HepG2 (cell line): ENCODE data around the gene CORO7. TPM values are rescaled to one million over a fixed set of nuclear protein-coding genes. Genes with fewer than 3 reads are reported as not detected.

ENCODE experiments used
- AGO1 ChIP-seq: fragments of 200-400 bp; formaldehyde crosslinking; IDR thresholded peaks from 2 replicates; pipeline ENCODE4 v1.6.1; 2017; ENCODE audit warnings: mild to moderate bottlenecking, low read depth, low read length, moderate library complexity; ENCODE audit not compliant: poor library complexity, severe bottlenecking
- CBX5 ChIP-seq: sonication (generic); formaldehyde crosslinking; IDR thresholded peaks from 2 replicates; pipeline ENCODE4 v1.4.0; 2020; ENCODE audit warnings: missing genetic modification reagents, borderline replicate concordance
- ZNF101 ChIP-seq: sonication (generic); formaldehyde crosslinking; IDR thresholded peaks from 2 replicates; pipeline ENCODE4 v1.4.0; 2020; ENCODE audit warnings: mild to moderate bottlenecking, low read depth, missing genetic modification reagents, borderline replicate concordance
- polyA plus RNA-seq, 8 experiments: library from polyadenylated mRNA; depleted of rRNA in 3 of 8; stranded (reverse) in 7 of 8; unstranded in 1 of 8; fragments of >200 nt; fragmentation: Illumina TruSeq in 4 of 8; extraction: Trizol in 4 of 8; gene quantifications; 2 replicates each; pipeline versions ENCODE4 v1.2.1 to v1.2.3, GENCODE V29; 2011 to 2016; ENCODE audit warnings: low read depth in 4 of 8, missing spikeins in 1 of 8, mixed read lengths in 1 of 8; ENCODE audit not compliant: insufficient read depth in 1 of 8
- total RNA-seq, 5 experiments: library from RNA; depleted of rRNA; stranded (reverse); fragments of >200 nt; fragmentation: Illumina TruSeq; extraction: Trizol; gene quantifications; 2 replicates each; pipeline ENCODE4 v1.2.3, GENCODE V29; 2016; ENCODE audit warnings: low read depth in 1 of 5
- TF ChIP-seq, protein P1 (sequence below): sonication (generic); formaldehyde crosslinking; IDR thresholded peaks from 2 replicates; pipeline ENCODE4 v1.4.0; 2020; ENCODE audit warnings: mild to moderate bottlenecking, missing genetic modification reagents, borderline replicate concordance
- TF ChIP-seq, protein P2 (sequence below): sonication (generic); formaldehyde crosslinking; IDR thresholded peaks from 2 replicates; pipeline ENCODE4 v1.5.0; 2020; ENCODE audit warnings: missing genetic modification reagents
- TF ChIP-seq, protein P3 (sequence below): sonication (generic); formaldehyde crosslinking; IDR thresholded peaks from 2 replicates; pipeline ENCODE4 v1.4.0; 2020; ENCODE audit warnings: missing genetic modification reagents, borderline replicate concordance
- TF ChIP-seq, protein P4 (sequence below): sonication (generic); formaldehyde crosslinking; IDR thresholded peaks from 2 replicates; pipeline ENCODE4 v1.5.1; 2020; ENCODE audit warnings: missing genetic modification reagents, mild to moderate bottlenecking, borderline replicate concordance
- TF ChIP-seq, protein P5 (sequence below): sonication (generic); formaldehyde crosslinking; IDR thresholded peaks from 2 replicates; pipeline ENCODE4 v1.5.1; 2020; ENCODE audit warnings: mild to moderate bottlenecking, missing genetic modification reagents, moderate library complexity
- TF ChIP-seq, protein P6 (sequence below): sonication (generic); formaldehyde crosslinking; IDR thresholded peaks from 2 replicates; pipeline ENCODE4 v1.5.0; 2020; ENCODE audit warnings: missing genetic modification reagents

Gene CORO7
- total and polyA plus RNA-seq, 2 of the 13 experiments (the other 11 are each of a cell fraction or from before 2014, with no cell fraction given): 9.9 to 14.3 TPM

DNA sequence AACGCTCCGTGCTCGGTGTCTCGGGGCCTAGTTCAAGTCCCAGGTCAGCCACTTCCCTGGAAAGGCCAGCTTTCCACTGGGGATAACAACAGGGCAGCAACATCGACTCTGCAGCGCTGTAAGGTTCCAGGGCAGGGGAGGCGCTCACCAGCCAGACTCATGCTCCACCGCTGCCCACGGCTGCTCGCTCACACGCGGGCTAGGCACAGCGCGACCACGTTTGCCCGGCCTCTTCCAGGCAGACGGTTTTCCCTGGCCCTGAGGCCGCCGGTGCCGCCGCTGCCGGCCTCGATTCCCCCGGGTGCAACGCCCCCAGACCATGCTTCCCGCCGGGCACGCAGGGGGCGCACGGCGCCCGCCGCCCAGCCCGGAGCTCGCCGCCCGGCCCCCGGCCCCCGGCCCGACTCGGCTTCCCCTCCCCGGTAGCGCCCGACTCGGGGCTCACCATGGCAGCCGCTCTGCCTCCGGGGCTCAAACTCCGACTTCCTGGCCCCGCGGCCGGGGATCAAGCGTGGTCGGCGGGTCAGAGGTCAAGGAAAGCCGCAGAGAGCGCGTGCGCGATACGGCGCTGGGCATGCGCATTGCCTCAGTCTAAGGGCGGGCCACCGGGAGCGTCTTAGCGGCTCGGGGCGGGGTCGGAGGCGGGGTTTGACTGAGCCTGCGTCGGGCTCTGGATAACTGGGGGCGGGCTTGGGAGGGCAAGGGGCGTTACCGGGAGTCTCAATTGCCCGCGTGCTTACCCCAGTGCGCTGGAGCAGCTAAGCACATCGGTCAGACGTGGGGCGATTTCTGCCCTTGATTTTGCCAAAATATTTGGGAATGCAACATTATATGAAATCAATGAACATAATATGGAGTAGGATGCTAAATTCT is 65.4 kb downstream of the CORO7 start, which contains the start of gene PAM16 (continued):
- TF ChIP-seq, protein P1, sequence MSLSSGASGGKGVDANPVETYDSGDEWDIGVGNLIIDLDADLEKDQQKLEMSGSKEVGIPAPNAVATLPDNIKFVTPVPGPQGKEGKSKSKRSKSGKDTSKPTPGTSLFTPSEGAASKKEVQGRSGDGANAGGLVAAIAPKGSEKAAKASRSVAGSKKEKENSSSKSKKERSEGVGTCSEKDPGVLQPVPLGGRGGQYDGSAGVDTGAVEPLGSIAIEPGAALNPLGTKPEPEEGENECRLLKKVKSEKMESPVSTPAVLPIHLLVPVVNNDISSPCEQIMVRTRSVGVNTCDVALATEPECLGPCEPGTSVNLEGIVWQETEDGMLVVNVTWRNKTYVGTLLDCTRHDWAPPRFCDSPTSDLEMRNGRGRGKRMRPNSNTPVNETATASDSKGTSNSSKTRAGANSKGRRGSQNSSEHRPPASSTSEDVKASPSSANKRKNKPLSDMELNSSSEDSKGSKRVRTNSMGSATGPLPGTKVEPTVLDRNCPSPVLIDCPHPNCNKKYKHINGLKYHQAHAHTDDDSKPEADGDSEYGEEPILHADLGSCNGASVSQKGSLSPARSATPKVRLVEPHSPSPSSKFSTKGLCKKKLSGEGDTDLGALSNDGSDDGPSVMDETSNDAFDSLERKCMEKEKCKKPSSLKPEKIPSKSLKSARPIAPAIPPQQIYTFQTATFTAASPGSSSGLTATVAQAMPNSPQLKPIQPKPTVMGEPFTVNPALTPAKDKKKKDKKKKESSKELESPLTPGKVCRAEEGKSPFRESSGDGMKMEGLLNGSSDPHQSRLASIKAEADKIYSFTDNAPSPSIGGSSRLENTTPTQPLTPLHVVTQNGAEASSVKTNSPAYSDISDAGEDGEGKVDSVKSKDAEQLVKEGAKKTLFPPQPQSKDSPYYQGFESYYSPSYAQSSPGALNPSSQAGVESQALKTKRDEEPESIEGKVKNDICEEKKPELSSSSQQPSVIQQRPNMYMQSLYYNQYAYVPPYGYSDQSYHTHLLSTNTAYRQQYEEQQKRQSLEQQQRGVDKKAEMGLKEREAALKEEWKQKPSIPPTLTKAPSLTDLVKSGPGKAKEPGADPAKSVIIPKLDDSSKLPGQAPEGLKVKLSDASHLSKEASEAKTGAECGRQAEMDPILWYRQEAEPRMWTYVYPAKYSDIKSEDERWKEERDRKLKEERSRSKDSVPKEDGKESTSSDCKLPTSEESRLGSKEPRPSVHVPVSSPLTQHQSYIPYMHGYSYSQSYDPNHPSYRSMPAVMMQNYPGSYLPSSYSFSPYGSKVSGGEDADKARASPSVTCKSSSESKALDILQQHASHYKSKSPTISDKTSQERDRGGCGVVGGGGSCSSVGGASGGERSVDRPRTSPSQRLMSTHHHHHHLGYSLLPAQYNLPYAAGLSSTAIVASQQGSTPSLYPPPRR (CRISPR knock-in tag): 0 out of 2 replicates have a peak, but pooled peaks have one; percentile 45
- TF ChIP-seq ZNF101 (CRISPR knock-in tag) (no peak), CBX5 (CRISPR knock-in tag) (no peak), AGO1 (peak; percentile 21)
- TF ChIP-seq, protein P2, sequence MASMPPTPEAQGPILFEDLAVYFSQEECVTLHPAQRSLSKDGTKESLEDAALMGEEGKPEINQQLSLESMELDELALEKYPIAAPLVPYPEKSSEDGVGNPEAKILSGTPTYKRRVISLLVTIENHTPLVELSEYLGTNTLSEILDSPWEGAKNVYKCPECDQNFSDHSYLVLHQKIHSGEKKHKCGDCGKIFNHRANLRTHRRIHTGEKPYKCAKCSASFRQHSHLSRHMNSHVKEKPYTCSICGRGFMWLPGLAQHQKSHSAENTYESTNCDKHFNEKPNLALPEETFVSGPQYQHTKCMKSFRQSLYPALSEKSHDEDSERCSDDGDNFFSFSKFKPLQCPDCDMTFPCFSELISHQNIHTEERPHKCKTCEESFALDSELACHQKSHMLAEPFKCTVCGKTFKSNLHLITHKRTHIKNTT: no peak
- TF ChIP-seq, protein P3, sequence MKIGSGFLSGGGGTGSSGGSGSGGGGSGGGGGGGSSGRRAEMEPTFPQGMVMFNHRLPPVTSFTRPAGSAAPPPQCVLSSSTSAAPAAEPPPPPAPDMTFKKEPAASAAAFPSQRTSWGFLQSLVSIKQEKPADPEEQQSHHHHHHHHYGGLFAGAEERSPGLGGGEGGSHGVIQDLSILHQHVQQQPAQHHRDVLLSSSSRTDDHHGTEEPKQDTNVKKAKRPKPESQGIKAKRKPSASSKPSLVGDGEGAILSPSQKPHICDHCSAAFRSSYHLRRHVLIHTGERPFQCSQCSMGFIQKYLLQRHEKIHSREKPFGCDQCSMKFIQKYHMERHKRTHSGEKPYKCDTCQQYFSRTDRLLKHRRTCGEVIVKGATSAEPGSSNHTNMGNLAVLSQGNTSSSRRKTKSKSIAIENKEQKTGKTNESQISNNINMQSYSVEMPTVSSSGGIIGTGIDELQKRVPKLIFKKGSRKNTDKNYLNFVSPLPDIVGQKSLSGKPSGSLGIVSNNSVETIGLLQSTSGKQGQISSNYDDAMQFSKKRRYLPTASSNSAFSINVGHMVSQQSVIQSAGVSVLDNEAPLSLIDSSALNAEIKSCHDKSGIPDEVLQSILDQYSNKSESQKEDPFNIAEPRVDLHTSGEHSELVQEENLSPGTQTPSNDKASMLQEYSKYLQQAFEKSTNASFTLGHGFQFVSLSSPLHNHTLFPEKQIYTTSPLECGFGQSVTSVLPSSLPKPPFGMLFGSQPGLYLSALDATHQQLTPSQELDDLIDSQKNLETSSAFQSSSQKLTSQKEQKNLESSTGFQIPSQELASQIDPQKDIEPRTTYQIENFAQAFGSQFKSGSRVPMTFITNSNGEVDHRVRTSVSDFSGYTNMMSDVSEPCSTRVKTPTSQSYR (CRISPR knock-in tag): no peak
- TF ChIP-seq, protein P4, sequence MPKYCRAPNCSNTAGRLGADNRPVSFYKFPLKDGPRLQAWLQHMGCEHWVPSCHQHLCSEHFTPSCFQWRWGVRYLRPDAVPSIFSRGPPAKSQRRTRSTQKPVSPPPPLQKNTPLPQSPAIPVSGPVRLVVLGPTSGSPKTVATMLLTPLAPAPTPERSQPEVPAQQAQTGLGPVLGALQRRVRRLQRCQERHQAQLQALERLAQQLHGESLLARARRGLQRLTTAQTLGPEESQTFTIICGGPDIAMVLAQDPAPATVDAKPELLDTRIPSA (CRISPR knock-in tag): no peak
- TF ChIP-seq, protein P5, sequence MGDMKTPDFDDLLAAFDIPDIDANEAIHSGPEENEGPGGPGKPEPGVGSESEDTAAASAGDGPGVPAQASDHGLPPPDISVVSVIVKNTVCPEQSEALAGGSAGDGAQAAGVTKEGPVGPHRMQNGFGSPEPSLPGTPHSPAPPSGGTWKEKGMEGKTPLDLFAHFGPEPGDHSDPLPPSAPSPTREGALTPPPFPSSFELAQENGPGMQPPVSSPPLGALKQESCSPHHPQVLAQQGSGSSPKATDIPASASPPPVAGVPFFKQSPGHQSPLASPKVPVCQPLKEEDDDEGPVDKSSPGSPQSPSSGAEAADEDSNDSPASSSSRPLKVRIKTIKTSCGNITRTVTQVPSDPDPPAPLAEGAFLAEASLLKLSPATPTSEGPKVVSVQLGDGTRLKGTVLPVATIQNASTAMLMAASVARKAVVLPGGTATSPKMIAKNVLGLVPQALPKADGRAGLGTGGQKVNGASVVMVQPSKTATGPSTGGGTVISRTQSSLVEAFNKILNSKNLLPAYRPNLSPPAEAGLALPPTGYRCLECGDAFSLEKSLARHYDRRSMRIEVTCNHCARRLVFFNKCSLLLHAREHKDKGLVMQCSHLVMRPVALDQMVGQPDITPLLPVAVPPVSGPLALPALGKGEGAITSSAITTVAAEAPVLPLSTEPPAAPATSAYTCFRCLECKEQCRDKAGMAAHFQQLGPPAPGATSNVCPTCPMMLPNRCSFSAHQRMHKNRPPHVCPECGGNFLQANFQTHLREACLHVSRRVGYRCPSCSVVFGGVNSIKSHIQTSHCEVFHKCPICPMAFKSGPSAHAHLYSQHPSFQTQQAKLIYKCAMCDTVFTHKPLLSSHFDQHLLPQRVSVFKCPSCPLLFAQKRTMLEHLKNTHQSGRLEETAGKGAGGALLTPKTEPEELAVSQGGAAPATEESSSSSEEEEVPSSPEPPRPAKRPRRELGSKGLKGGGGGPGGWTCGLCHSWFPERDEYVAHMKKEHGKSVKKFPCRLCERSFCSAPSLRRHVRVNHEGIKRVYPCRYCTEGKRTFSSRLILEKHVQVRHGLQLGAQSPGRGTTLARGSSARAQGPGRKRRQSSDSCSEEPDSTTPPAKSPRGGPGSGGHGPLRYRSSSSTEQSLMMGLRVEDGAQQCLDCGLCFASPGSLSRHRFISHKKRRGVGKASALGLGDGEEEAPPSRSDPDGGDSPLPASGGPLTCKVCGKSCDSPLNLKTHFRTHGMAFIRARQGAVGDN: peak; percentile 71
- TF ChIP-seq, protein P6, sequence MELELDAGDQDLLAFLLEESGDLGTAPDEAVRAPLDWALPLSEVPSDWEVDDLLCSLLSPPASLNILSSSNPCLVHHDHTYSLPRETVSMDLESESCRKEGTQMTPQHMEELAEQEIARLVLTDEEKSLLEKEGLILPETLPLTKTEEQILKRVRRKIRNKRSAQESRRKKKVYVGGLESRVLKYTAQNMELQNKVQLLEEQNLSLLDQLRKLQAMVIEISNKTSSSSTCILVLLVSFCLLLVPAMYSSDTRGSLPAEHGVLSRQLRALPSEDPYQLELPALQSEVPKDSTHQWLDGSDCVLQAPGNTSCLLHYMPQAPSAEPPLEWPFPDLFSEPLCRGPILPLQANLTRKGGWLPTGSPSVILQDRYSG (CRISPR knock-in tag): no peak
